ENCODE results near the gene HSD17B12. TPM values are rescaled to one million over a fixed set of nuclear protein-coding genes. Genes with fewer than 3 reads are reported as not detected.

HSD17B12 gene
- total and polyA plus RNA-seq, 3 experiments from 2014 or later = 26.3 to 37.1 (median 32.3) TPM

GRCh38 chr11:43774786-43775185, 94.2 kb downstream of the HSD17B12 start:
- no peaks in the 10 kb centered on the region for H3K27me3 Mint-ChIP-seq
- no peak overlapping the region for H3K27ac Mint-ChIP-seq
- no peak for DNase-seq
- ChIA-PET POLR2A (no interaction called here), CTCF (no interaction called here)
- H3K9me3 Mint-ChIP-seq = peaks cover 0 to 26% (median 8%) of the 10 kb centered on the region in 5 donors
- H3K4me3 ChIP-seq (ENCODE audit: low read length) = no peak overlapping the region
- peaks cover 11 to 32% (median 29%) of the 10 kb centered on the region in 3 donors for H3K36me3 Mint-ChIP-seq
- no peak overlapping the region for H3K4me3 Mint-ChIP-seq
- H3K27ac ChIP-seq (ENCODE audit: low read depth, low read length) = no peak overlapping the region
- H3K4me1 ChIP-seq (ENCODE audit: insufficient read depth, low read length) = no peaks in the 10 kb centered on the region
- no peaks in the 10 kb centered on the region for H3K9me3 ChIP-seq (ENCODE audit: low read length)
- H3K36me3 ChIP-seq (ENCODE audit: insufficient read depth, low read length) = no peaks in the 10 kb centered on the region
- H3K27me3 ChIP-seq (ENCODE audit: insufficient read depth, low read length, poor library complexity, severe bottlenecking) = no peaks in the 10 kb centered on the region
- H3K4me1 Mint-ChIP-seq = no peaks in the 10 kb centered on the region

DNA sequence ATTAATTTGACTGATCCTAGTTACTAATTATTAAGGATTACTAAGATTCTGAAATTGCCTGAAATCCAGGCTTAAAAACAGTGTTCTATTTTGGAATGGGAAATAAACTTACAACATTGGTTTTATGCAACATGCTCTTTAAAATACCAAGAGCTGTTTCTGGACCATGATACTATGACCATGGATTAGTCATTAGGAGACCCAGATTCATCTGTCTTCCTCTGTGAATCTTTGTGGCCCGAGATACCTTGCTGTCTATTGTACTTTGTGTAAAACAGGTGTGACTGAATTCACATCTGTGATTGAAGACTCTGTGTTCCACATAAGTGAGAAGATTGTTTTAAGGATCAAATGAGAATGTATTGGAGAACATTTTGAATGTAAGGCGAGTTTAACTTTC, 98.8 kb downstream of the HSD17B12 start:
- H3K27me3 ChIP-seq (ENCODE audit: insufficient read depth, low read length, poor library complexity, severe bottlenecking) = no peaks in the 10 kb centered on the region
- no peaks in the 10 kb centered on the region for H3K36me3 ChIP-seq (ENCODE audit: insufficient read depth, low read length)
- Mint-ChIP-seq H3K27me3 (no peaks in the 10 kb centered on the region), H3K36me3 (peaks cover 13 to 42% (median 29%) of the 10 kb centered on the region in 3 donors), H3K4me3 (no peak overlapping the region), H3K9me3 (peaks cover 18 to 55% (median 32%) of the 10 kb centered on the region in 5 donors), H3K4me1 (no peaks in the 10 kb centered on the region), H3K27ac (no peak overlapping the region)
- H3K4me1 ChIP-seq (ENCODE audit: insufficient read depth, low read length) = no peaks in the 10 kb centered on the region
- DNase-seq = no peak
- CTCF ChIA-PET = no interaction called here
- H3K27ac ChIP-seq (ENCODE audit: low read depth, low read length) = no peak overlapping the region
- H3K4me3 ChIP-seq (ENCODE audit: low read length) = no peak overlapping the region
- H3K9me3 ChIP-seq (ENCODE audit: low read length) = no peaks in the 10 kb centered on the region
- POLR2A ChIA-PET = no interaction called here

DNA sequence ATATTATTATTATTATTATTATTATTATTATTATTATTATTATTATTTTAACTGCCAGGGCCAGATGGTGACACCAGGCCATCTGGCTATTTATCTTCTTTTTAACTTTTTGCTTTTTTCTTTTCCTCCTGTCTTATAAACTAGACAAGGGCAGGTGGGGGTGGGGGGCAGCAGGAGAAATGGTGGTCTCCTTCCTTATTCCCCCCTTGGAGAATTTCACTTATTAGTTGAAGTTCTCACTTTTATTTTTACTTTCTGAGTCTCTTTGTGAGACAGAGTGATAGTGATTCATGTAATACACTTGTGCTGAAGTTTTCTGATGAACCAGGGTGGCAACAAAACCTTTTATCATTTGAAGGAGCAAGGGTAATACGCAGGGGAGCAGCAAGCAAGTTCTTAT, 103.8 kb downstream of the HSD17B12 start:
- H3K4me1 Mint-ChIP-seq = peaks cover 0 to 2% (median 0%) of the 10 kb centered on the region in 3 donors

GRCh38 chr11:43784866-43785265, 104.3 kb downstream of the HSD17B12 start:
- Mint-ChIP-seq H3K4me1 (peaks cover 0 to 2% (median 0%) of the 10 kb centered on the region in 3 donors), H3K27ac (no peak overlapping the region), H3K36me3 (peaks cover 17 to 60% (median 31%) of the 10 kb centered on the region in 3 donors), H3K9me3 (peaks cover 27 to 47% (median 35%) of the 10 kb centered on the region in 5 donors), H3K27me3 (no peaks in the 10 kb centered on the region), H3K4me3 (no peak overlapping the region)
- Histone ChIP-seq H3K9me3 (ENCODE audit: low read length) (no peaks in the 10 kb centered on the region), H3K4me3 (ENCODE audit: low read length) (no peak overlapping the region), H3K36me3 (ENCODE audit: insufficient read depth, low read length) (no peaks in the 10 kb centered on the region), H3K27ac (ENCODE audit: low read depth, low read length) (no peak overlapping the region), H3K27me3 (ENCODE audit: insufficient read depth, low read length, poor library complexity, severe bottlenecking) (no peaks in the 10 kb centered on the region), H3K4me1 (ENCODE audit: insufficient read depth, low read length) (no peaks in the 10 kb centered on the region)
- DNase-seq = no peak
- CTCF ChIA-PET = no interaction called here
- POLR2A ChIA-PET = no interaction called here

More for the DNA sequence above, 103.8 kb downstream of the HSD17B12 start:
- POLR2A ChIA-PET = no interaction called here
- no peak overlapping the region for H3K27ac Mint-ChIP-seq
- no peaks in the 10 kb centered on the region for H3K36me3 ChIP-seq (ENCODE audit: insufficient read depth, low read length)
- no peaks in the 10 kb centered on the region for H3K4me1 ChIP-seq (ENCODE audit: insufficient read depth, low read length)
- H3K4me3 Mint-ChIP-seq = no peak overlapping the region
- H3K4me3 ChIP-seq (ENCODE audit: low read length) = no peak overlapping the region
- H3K9me3 ChIP-seq (ENCODE audit: low read length) = no peaks in the 10 kb centered on the region
- no peaks in the 10 kb centered on the region for H3K27me3 Mint-ChIP-seq
- no peaks in the 10 kb centered on the region for H3K27me3 ChIP-seq (ENCODE audit: insufficient read depth, low read length, poor library complexity, severe bottlenecking)
- H3K9me3 Mint-ChIP-seq = peaks cover 27 to 50% (median 35%) of the 10 kb centered on the region in 5 donors
- CTCF ChIA-PET = no interaction called here
- H3K36me3 Mint-ChIP-seq = peaks cover 16 to 62% (median 36%) of the 10 kb centered on the region in 3 donors
- DNase-seq = no peak
- H3K27ac ChIP-seq (ENCODE audit: low read depth, low read length) = no peak overlapping the region

GRCh38 chr11:43785318-43785717, 104.8 kb downstream of the HSD17B12 start:
- no peaks in the 10 kb centered on the region for H3K27me3 ChIP-seq (ENCODE audit: insufficient read depth, low read length, poor library complexity, severe bottlenecking)
- ChIA-PET CTCF (no interaction called here), POLR2A (no interaction called here)
- peaks cover 0 to 2% (median 0%) of the 10 kb centered on the region in 3 donors for H3K4me1 Mint-ChIP-seq
- DNase-seq = no peak
- peaks cover 27 to 45% (median 35%) of the 10 kb centered on the region in 5 donors for H3K9me3 Mint-ChIP-seq
- no peaks in the 10 kb centered on the region for H3K27me3 Mint-ChIP-seq
- H3K27ac ChIP-seq (ENCODE audit: low read depth, low read length) = no peak overlapping the region
- H3K36me3 ChIP-seq (ENCODE audit: insufficient read depth, low read length) = no peaks in the 10 kb centered on the region
- no peaks in the 10 kb centered on the region for H3K9me3 ChIP-seq (ENCODE audit: low read length)
- H3K36me3 Mint-ChIP-seq = peaks cover 17 to 64% (median 30%) of the 10 kb centered on the region in 3 donors
- H3K27ac Mint-ChIP-seq = no peak overlapping the region
- no peak overlapping the region for H3K4me3 Mint-ChIP-seq
- H3K4me3 ChIP-seq (ENCODE audit: low read length) = no peak overlapping the region
- H3K4me1 ChIP-seq (ENCODE audit: insufficient read depth, low read length) = no peaks in the 10 kb centered on the region

DNA sequence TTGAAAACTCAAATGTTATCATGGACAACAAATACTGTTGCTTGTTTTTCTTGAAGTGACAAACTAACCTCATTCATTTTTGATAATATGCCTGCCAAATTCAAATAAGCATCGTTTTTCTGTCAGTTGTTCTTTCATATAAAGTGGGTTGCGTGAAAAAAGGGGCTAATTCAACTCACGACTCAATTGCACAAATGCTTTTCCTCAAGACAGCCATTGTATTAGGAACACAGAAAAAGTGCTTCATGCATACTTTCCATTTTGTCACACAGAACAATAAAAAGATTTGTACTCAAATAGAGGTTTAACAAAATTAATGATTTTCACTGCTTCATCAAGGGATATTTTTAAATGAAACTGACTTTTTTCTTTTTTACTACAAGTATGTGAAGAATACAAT, 105.5 kb downstream of the HSD17B12 start:
- Histone ChIP-seq H3K27me3 (ENCODE audit: insufficient read depth, low read length, poor library complexity, severe bottlenecking) (no peaks in the 10 kb centered on the region), H3K36me3 (ENCODE audit: insufficient read depth, low read length) (no peaks in the 10 kb centered on the region), H3K27ac (ENCODE audit: low read depth, low read length) (no peak overlapping the region), H3K4me3 (ENCODE audit: low read length) (no peak overlapping the region), H3K4me1 (ENCODE audit: insufficient read depth, low read length) (no peaks in the 10 kb centered on the region), H3K9me3 (ENCODE audit: low read length) (no peaks in the 10 kb centered on the region)
- Mint-ChIP-seq H3K36me3 (peaks cover 18 to 66% (median 29%) of the 10 kb centered on the region in 3 donors), H3K27ac (no peak overlapping the region), H3K4me3 (no peak overlapping the region), H3K4me1 (peaks cover 0 to 2% (median 0%) of the 10 kb centered on the region in 3 donors), H3K27me3 (no peaks in the 10 kb centered on the region), H3K9me3 (peaks cover 27 to 43% (median 35%) of the 10 kb centered on the region in 5 donors)
- no peak for DNase-seq
- ChIA-PET CTCF (no interaction called here), POLR2A (no interaction called here)

- CTCF ChIA-PET = no interaction called here
- Mint-ChIP-seq H3K27me3 (no peaks in the 10 kb centered on the region), H3K4me1 (peaks cover 0 to 2% (median 0%) of the 10 kb centered on the region in 3 donors)
Measured at GRCh38 chr11:43787824-43788223, 107.3 kb downstream of the HSD17B12 start.

GRCh38 chr11:43788421-43788820, 107.9 kb downstream of the HSD17B12 start:
- Mint-ChIP-seq H3K4me3 (no peak overlapping the region), H3K9me3 (peaks cover 16 to 25% (median 18%) of the 10 kb centered on the region in 5 donors), H3K36me3 (peaks cover 18 to 49% (median 23%) of the 10 kb centered on the region in 3 donors), H3K27me3 (no peaks in the 10 kb centered on the region), H3K4me1 (peaks cover 0 to 2% (median 0%) of the 10 kb centered on the region in 3 donors), H3K27ac (no peak overlapping the region)
- CTCF ChIA-PET = no interaction called here
- no peaks in the 10 kb centered on the region for H3K4me1 ChIP-seq (ENCODE audit: insufficient read depth, low read length)
- no peak for DNase-seq
- H3K9me3 ChIP-seq (ENCODE audit: low read length) = no peaks in the 10 kb centered on the region
- no peak overlapping the region for H3K27ac ChIP-seq (ENCODE audit: low read depth, low read length)
- POLR2A ChIA-PET = no interaction called here
- H3K4me3 ChIP-seq (ENCODE audit: low read length) = no peak overlapping the region
- H3K27me3 ChIP-seq (ENCODE audit: insufficient read depth, low read length, poor library complexity, severe bottlenecking) = no peaks in the 10 kb centered on the region
- no peaks in the 10 kb centered on the region for H3K36me3 ChIP-seq (ENCODE audit: insufficient read depth, low read length)

More at GRCh38 chr11:43787824-43788223, 107.3 kb downstream of the HSD17B12 start:
- Mint-ChIP-seq H3K4me3 (no peak overlapping the region), H3K27ac (no peak overlapping the region), H3K9me3 (peaks cover 19 to 29% (median 23%) of the 10 kb centered on the region in 5 donors), H3K36me3 (peaks cover 18 to 52% (median 25%) of the 10 kb centered on the region in 3 donors)
- no peak overlapping the region for H3K27ac ChIP-seq (ENCODE audit: low read depth, low read length)
- DNase-seq = no peak
- no peaks in the 10 kb centered on the region for H3K4me1 ChIP-seq (ENCODE audit: insufficient read depth, low read length)
- POLR2A ChIA-PET = no interaction called here
- H3K27me3 ChIP-seq (ENCODE audit: insufficient read depth, low read length, poor library complexity, severe bottlenecking) = no peaks in the 10 kb centered on the region
- no peaks in the 10 kb centered on the region for H3K9me3 ChIP-seq (ENCODE audit: low read length)
- no peak overlapping the region for H3K4me3 ChIP-seq (ENCODE audit: low read length)
- no peaks in the 10 kb centered on the region for H3K36me3 ChIP-seq (ENCODE audit: insufficient read depth, low read length)
